Mesenteric fat pad (tissue), 1 donor: ENCODE measurements around the gene FPR3. TPM values are rescaled to one million over a fixed set of nuclear protein-coding genes. Genes with fewer than 3 reads are reported as not detected.
"Not testable (repeated sequence)": the region's sequence is repeated elsewhere in the genome, so short reads cannot be mapped to it uniquely, and the experiment has no call there.

Experiments
- DNase-seq: peaks from one replicate; pipeline ENCODE4 v3.0.0-alpha.2; 2020; ENCODE audit warnings: low spot score
- long read RNA-seq: library from polyadenylated mRNA; unstranded; transcript quantifications from one replicate; pipeline ENCODE4 v2.0.0, GENCODE V29; 2020
- total RNA-seq: library from RNA; stranded (reverse); fragmentation: NEBNext Ultra II Directional; extraction: Animal tissue kit (Norgen Biotek cat#: 25700); gene quantifications from one replicate; pipeline ENCODE4 v1.2.1, GENCODE V29; 2021
- donor health status: DM: yes; HTN: yes; CAD: no.

FPR3 gene
- total RNA-seq = 44.5 TPM
- long read RNA-seq, partial matches to known transcripts = 4 of 12 reads
- long read RNA-seq, other reads (novel, unspliced or antisense) = 4 of 12 reads

DNA sequence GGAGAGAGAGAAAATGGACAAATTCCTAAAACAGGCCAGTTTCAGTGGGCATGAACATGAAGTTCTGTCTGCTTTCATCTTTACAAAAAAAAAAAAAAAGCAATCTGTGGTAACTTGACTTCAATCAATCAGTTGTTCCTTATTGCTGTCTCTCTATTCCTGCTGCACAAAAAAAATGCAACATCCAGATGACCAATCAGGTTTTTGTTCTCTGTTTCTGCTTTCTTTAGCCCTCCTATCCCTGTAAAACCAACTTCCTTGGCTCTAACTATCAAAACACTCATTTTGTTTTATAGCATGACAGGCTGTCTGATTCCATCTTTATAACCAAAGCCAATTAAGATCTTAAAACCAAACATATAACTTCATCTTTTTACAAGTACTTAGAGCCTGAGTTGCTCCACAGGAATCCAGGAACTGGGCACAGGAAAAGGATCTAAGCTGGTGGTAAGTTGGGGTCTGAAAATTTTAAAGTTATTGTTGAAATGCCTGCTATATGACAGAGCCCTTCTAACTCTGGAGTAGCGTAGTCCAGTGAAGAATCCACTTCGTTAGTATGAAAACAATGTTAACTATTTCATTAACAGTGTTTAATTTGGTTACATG lies at the start of gene FPR3:
Gene FPR3, plus strand, starts transcription at position 273 of the 606 bp plus-strand sequence. CDS start 28,592 bp downstream, outside the sequence.
- no peak for DNase-seq

- no peak for DNase-seq
Measured at GRCh38 chr19:51746731-51747130, 48.2 kb upstream of the FPR3 start.

GRCh38 chr19:51749979-51750378 lies 45.0 kb upstream of the FPR3 start:
- DNase-seq = no peak

DNA sequence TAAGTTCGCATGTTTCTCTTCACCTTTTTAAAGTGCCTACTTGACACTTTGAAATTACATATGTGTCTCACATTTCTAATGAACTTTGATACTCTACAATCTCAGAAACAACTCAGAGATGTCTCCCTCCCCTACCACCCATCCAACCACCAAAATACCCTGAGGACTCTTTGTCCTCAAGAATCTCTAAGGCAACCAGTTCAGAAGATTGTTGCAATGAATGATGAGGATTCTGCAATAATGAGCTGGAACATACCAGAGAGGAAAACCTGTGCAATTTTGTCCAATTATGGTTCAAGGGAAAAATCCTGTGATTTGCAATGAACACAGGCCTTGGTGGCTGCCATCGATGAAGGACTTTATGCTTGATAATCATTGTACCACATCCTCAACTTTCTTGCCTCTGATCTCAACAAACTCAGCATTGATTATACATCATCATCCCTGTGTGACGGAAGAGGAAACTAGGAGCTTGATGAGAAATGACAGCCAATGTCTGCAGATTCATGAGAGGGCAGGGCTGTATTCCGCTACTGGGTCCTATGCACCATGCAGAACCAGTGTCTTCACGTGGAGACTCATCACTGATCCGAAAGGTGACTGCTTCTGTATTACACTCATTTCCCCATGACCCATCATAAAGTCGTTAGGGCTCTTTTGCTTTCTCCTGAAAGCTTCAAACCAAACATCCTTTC lies 44.4 kb upstream of the FPR3 start:
- DNase-seq = no peak

DNA sequence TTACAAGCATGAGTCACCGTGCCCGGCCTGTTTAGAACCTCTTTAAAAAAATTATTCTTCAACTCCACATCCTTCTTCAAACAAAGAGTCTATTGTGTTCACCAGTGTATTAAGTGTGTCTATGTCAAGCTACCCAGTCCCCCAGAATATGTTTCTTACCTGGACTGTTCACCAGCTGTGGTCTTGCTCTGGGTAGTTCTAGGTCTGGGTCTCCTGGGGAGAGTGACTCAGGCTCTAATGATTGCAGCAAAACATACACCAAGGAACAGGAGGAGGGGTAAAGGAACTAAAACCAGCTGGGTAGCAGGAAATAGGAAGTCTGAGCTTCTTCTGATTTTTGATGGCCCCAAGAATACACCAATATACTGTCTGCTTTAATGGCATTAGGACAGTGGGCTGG lies 43.3 kb upstream of the FPR3 start, which contains the start of gene FPR1:
Gene FPR1, minus strand, starts transcription at position 224 of the 400 bp plus-strand sequence. CDS start 4,884 bp downstream, outside the sequence.
- DNase-seq = no peak

GRCh38 chr19:51754109-51754508 lies 40.8 kb upstream of the FPR3 start:
- DNase-seq = no peak

GRCh38 chr19:51754770-51755169 lies 40.2 kb upstream of the FPR3 start:
- no peak for DNase-seq

- DNase-seq = no peak
Measured at GRCh38 chr19:51755571-51755970, 39.4 kb upstream of the FPR3 start.

- DNase-seq = no peak
Measured at GRCh38 chr19:51760697-51761356, 34.1 kb upstream of the FPR3 start, which contains the start of gene FPR2. Gene FPR2, plus strand, starts transcription at chr19:51761180. Its CDS starts 7,479 bp downstream, at chr19:51768659.

- no peak for DNase-seq
Measured at GRCh38 chr19:51761696-51762095, 33.3 kb upstream of the FPR3 start.

DNA sequence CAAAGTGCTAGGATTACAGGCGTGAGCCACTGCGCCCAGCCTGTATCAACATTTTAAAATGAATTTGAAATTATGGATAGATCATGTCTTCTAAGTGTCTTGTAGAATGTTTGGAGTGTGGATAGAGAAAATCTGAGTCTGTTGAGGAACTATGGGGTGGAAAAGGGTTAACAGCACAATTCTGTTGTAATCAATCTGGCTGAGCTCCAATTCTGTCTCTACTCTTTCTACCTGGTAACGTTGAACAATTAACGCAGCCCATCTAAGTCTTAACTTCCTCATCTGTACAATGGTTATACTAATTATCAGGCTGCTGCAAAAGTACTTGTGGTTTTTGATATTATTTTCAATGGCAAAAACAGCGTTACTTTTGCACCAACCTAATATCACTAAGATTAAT lies 29.9 kb upstream of the FPR3 start:
- DNase-seq = no peak

DNA sequence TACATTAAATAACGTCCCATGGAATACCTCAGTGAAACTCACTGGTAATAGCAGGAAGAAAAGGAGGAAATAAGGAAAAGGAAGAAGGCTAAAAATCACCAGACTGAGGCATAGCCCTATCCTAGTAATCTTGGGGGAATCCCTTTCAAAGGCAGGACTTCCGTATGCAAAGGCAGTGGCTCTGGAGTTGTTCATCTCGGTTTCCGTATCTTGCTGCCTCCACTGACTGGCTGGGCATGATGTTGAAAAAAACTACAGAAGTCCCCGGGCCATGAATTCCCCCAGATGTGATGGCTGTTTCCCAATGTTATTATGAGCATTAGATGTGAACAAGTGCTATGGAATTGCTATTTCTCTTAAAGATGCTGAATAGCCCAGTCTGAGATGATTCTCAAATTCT lies 28.5 kb upstream of the FPR3 start:
- no peak for DNase-seq

DNA sequence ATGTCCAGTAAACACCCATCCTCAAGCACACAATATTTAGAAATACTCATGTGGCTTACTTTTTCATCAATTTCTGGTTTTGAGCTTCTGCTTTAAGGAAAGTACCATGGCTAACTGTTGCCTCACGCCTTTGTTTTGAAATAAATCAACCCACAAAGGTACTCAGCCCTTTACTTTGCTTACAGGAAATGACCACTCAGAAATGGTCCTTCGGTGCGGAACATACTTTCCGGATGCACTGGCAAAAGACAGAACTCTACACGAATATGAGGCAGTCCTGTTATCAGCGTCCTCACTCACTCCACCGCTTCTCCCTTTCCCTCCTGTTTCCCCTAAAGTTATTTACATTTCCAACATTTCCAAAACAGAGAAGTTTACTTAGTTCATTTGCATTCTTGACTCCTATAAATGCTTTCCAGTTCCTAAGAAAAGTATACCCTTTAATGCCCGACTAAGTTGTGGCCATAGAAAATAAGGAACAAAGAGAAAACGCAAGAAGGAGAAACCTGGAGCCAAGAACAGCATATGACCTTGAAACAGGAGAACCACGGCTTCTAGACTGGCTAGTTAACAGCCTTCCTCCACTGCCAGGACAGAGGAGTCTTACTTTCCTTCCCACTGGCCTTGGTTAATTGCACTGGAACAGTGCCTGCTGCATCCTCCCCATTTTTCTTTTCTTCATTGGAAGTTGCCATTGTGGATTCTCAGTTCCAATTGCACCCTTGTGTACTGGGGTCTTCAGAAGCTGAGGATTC lies 23.4 kb upstream of the FPR3 start:
- no peak for DNase-seq

DNA sequence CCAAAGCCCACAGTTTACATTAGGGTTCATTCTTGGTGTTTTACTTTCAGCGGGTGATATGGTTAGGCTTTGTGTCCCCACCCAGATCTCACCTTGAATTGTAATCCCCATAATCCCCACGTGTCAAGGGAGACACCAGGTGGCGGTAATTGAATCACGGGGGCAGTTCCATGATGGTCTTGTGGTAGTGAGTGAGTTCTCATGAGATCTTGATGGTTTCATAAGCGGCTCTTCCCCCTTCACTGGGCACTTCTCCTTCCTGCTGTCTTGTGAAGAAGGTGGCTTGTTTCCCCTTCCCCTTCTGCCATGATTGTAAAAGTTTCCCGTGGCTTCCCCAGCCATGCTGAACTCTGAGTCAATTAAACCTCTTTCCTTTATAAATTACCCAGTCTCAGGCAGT lies 22.0 kb upstream of the FPR3 start:
- no peak for DNase-seq

- DNase-seq = not testable (repeated sequence)
Measured at GRCh38 chr19:51776561-51776960, 18.4 kb upstream of the FPR3 start.

- no peak for DNase-seq
Measured at GRCh38 chr19:51777570-51778462, 17.1 kb upstream of the FPR3 start.

GRCh38 chr19:51779181-51779580 lies 15.8 kb upstream of the FPR3 start:
- DNase-seq = no peak

- no peak for DNase-seq
Measured at GRCh38 chr19:51779703-51780102, 15.3 kb upstream of the FPR3 start.

GRCh38 chr19:51780270-51780669 lies 14.7 kb upstream of the FPR3 start:
- DNase-seq = no peak

- no peak for DNase-seq
Measured at GRCh38 chr19:51781999-51782398, 13.0 kb upstream of the FPR3 start.
